Natural killer cell (primary cell): ENCODE results near the gene FAM181A. TPM values are rescaled to one million over a fixed set of nuclear protein-coding genes. Genes with fewer than 3 reads are reported as not detected.

Experiments
- ATAC-seq, 3 donors: fragments of 150-1000 bp in 2 of 3; fragments of 200-7000 bp in 1 of 3; cut with Tn5 transposase; 1 replicate in 1 of 3; 2 replicates in 2 of 3; pipeline ENCODE4 v1.10.0; 2021; ENCODE audit warnings: mild to moderate bottlenecking in 2 of 3, moderate library complexity in 2 of 3
- DNase-seq, 2 donors: peaks; one replicate each; pipeline versions ENCODE4 v3.0.0 to v3.0.0-alpha.2; 2013 to 2021; ENCODE audit warnings: mixed read lengths in 1 of 2
- H3K27ac ChIP-seq: one replicate; pipeline ENCODE4 v1.5.1; 2013; ENCODE audit warnings: mild to moderate bottlenecking, low read length
- H3K27me3 ChIP-seq: one replicate; pipeline ENCODE4 v1.6.1; 2013; ENCODE audit warnings: low read length; ENCODE audit not compliant: control insufficient read depth, insufficient read depth
- H3K36me3 ChIP-seq: one replicate; pipeline ENCODE4 v1.6.1; 2013; ENCODE audit warnings: low read length; ENCODE audit not compliant: control insufficient read depth, insufficient read depth
- H3K4me1 ChIP-seq: one replicate; pipeline ENCODE4 v1.6.1; 2013; ENCODE audit warnings: low read length; ENCODE audit not compliant: control insufficient read depth, insufficient read depth
- H3K4me3 ChIP-seq: one replicate; pipeline ENCODE4 v1.5.1; 2013; ENCODE audit warnings: low read length
- H3K9me3 ChIP-seq: one replicate; pipeline ENCODE4 v1.6.1; 2013; ENCODE audit warnings: low read length; ENCODE audit not compliant: control insufficient read depth, insufficient read depth
- H3K27ac Mint-ChIP-seq, 2 donors: one replicate each; pipeline ENCODE4 v1.8.0; 2022; ENCODE audit warnings: mild to moderate bottlenecking in 2 of 2, mixed read lengths in 2 of 2, moderate library complexity in 1 of 2
- H3K27me3 Mint-ChIP-seq, 2 donors: one replicate each; pipeline ENCODE4 v1.8.0; 2022; ENCODE audit warnings: low read depth in 2 of 2, mixed read lengths in 2 of 2
- H3K36me3 Mint-ChIP-seq: one replicate; pipeline ENCODE4 v1.8.0; 2022; ENCODE audit warnings: mixed read lengths
- H3K4me1 Mint-ChIP-seq, 2 donors: one replicate each; pipeline ENCODE4 v1.8.0; 2022; ENCODE audit warnings: mixed read lengths in 2 of 2
- H3K4me3 Mint-ChIP-seq: one replicate; pipeline ENCODE4 v1.8.0; 2022; ENCODE audit warnings: mild to moderate bottlenecking, moderate library complexity, mixed read lengths
- H3K9me3 Mint-ChIP-seq, 2 donors: one replicate each; pipeline ENCODE4 v1.8.0; 2022; ENCODE audit warnings: mixed read lengths in 2 of 2
- WGBS: methylation state at CpG from one replicate; pipeline ENCODE4 v1.1.7; 2013; ENCODE audit warnings: missing lambda C conversion rate; ENCODE audit not compliant: insufficient coverage; 5-methylcytosine and 5-hydroxymethylcytosine counted together
- intact Hi-C: fragments of 100-400 bp; cut with micrococcal nuclease; formaldehyde crosslinking; loops from one replicate; pipeline ENCODE4 v1.14.2; 2022
- total RNA-seq, 4 donors: library from RNA; stranded (reverse); fragments of 120-200 nt in 1 of 4; gene quantifications; one replicate each; pipeline versions ENCODE4 v1.2.3 to v1.2.4, GENCODE V29; 2013 to 2022
- TF ChIP-seq, protein P1 (sequence below): fragments of 200-600 bp; IDR thresholded peaks from one replicate; pipeline ENCODE4 v1.8.0; 2022; ENCODE audit warnings: antibody characterized with exemption

The FAM181A gene
- total RNA-seq, 3 donors from 2014 or later (not counting 1 experiment from before 2014, with no cell fraction given), result not detected

DNA sequence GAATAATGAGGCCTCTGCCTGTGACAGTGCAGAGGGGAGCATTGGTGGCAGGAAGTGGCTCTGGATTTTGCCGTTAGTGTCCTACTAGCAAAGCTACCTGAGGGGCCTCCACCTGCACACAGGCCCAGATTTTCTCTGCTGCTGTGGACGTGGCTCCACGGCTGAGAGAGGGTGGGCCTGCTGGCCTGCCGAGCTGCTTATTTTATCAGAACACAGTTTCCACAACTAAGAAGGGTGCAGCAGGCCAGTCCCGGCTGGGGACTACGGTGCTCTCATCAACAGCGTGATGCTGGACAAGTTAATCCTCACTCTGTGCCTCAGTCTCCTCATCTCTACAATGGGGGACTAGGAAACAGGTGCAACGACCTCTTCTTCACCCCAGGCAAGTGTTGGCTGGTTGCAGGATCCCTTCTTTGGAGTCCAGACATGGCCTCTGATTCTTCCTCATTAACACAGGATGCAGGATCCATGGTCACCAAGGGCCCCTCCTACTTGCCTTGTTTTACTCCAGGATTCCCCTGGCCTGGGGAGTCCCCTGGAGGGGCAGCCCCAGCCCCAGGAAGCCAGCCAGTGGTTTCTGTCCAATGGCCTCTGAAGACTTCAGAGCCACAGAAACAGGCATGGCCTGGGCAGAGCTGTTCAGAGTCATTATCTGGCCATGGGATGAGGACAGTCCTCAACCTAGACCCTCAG, 3.3 kb downstream of the FAM181A start:
- no peaks in the 10 kb centered on the region for H3K9me3 Mint-ChIP-seq
- no peak for DNase-seq
- intact Hi-C loops, result no loop called here
- no peaks in the 10 kb centered on the region for H3K36me3 Mint-ChIP-seq
- Histone ChIP-seq H3K9me3 (no peaks in the 10 kb centered on the region), H3K4me1 (no peaks in the 10 kb centered on the region), H3K27ac (no peak overlapping the region), H3K27me3 (no peaks in the 10 kb centered on the region), H3K4me3 (no peak overlapping the region), H3K36me3 (no peaks in the 10 kb centered on the region)
- H3K4me3 Mint-ChIP-seq, result no peak overlapping the region
- TF ChIP-seq, protein P1, sequence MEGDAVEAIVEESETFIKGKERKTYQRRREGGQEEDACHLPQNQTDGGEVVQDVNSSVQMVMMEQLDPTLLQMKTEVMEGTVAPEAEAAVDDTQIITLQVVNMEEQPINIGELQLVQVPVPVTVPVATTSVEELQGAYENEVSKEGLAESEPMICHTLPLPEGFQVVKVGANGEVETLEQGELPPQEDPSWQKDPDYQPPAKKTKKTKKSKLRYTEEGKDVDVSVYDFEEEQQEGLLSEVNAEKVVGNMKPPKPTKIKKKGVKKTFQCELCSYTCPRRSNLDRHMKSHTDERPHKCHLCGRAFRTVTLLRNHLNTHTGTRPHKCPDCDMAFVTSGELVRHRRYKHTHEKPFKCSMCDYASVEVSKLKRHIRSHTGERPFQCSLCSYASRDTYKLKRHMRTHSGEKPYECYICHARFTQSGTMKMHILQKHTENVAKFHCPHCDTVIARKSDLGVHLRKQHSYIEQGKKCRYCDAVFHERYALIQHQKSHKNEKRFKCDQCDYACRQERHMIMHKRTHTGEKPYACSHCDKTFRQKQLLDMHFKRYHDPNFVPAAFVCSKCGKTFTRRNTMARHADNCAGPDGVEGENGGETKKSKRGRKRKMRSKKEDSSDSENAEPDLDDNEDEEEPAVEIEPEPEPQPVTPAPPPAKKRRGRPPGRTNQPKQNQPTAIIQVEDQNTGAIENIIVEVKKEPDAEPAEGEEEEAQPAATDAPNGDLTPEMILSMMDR, result no peak
- ATAC-seq, result no peak
- 90% methylated on average over 8 of the region's 8 CpGs for WGBS
- H3K4me1 Mint-ChIP-seq, result no peaks in the 10 kb centered on the region
- no peak overlapping the region for H3K27ac Mint-ChIP-seq
- H3K27me3 Mint-ChIP-seq, result no peaks in the 10 kb centered on the region

DNA sequence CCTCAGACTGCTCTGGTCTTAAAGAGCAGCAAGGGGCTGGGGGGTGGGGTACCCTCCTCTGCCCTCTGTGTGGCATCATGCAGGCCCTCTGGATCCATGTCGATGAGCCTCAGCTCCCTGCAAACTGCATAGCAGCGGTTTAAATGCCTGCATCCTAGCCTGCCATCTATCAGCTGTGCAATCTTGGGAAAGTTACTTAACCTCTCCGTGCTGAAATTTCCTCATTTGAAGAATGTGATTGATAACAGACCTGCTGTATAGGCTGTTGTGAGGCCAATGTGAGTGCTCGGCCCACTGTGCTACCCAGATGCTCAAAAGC, 3.8 kb downstream of the FAM181A start:
- Histone ChIP-seq H3K27ac (no peak overlapping the region), H3K9me3 (no peaks in the 10 kb centered on the region), H3K27me3 (no peaks in the 10 kb centered on the region), H3K4me3 (no peak overlapping the region), H3K36me3 (no peaks in the 10 kb centered on the region), H3K4me1 (no peaks in the 10 kb centered on the region)
- ATAC-seq (no peak), DNase-seq (no peak)
- H3K4me3 Mint-ChIP-seq, result no peak overlapping the region
- WGBS, result 92% methylated on average over 4 of the region's 4 CpGs
- intact Hi-C loops, result no loop called here
- H3K27me3 Mint-ChIP-seq, result no peaks in the 10 kb centered on the region
- H3K4me1 Mint-ChIP-seq, result no peaks in the 10 kb centered on the region
- no peaks in the 10 kb centered on the region for H3K36me3 Mint-ChIP-seq
- no peak overlapping the region for H3K27ac Mint-ChIP-seq
- TF ChIP-seq, protein P1, result no peak
- H3K9me3 Mint-ChIP-seq, result no peaks in the 10 kb centered on the region

DNA sequence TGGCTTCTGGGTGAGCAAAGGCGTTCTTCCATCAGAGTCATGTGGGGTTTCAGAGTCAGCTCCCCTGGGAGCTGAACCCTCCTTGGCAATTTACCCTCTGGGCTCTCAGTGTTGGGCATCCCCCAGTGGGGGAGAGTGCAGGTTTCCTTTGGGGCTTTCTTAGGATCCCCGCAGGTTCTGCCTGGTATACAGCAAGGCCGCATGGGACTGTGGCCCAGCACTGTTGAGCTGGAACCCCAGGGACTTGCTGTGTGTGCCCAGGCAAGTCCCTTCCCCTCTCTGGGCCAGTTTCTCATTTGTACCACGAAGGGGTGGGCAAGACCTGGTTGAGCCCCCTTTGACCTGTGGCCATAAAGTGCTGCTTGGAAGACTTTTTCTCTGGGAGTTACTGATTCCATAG, 5.5 kb downstream of the FAM181A start:
- Mint-ChIP-seq H3K4me1 (no peaks in the 10 kb centered on the region), H3K36me3 (no peaks in the 10 kb centered on the region), H3K9me3 (no peaks in the 10 kb centered on the region), H3K4me3 (no peak overlapping the region), H3K27ac (no peak overlapping the region), H3K27me3 (no peaks in the 10 kb centered on the region)
- no peaks in the 10 kb centered on the region for H3K9me3 ChIP-seq
- H3K4me1 ChIP-seq, result no peaks in the 10 kb centered on the region
- no peaks in the 10 kb centered on the region for H3K36me3 ChIP-seq
- intact Hi-C loops, result no loop called here
- 87% methylated on average over 4 of the region's 4 CpGs for WGBS
- no peak overlapping the region for H3K4me3 ChIP-seq
- DNase-seq (no peak), ATAC-seq (no peak)
- TF ChIP-seq, protein P1, result no peak
- H3K27ac ChIP-seq, result no peak overlapping the region
- no peaks in the 10 kb centered on the region for H3K27me3 ChIP-seq

DNA sequence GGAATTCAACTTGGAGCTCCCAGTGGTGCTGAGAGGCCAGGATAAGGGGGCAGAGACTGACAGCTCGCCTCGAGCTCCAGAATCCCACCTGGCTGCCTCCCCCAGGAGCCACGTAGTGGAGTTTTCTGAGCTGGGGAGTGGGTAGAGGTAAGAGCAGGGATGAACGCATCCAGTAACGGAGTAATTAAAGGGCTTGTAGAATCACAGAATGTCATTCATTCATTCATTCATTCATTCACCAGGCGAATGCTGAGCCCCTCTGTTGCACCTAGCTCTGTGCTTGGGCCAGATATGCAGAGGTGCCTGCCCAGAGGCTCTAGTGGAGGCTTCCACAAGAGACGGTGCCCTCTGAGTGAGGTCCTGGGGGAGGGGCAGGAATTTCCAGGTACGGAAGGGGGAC, 8.1 kb downstream of the FAM181A start:
- Mint-ChIP-seq H3K9me3 (no peaks in the 10 kb centered on the region), H3K4me1 (no peaks in the 10 kb centered on the region), H3K4me3 (no peak overlapping the region), H3K36me3 (no peaks in the 10 kb centered on the region), H3K27ac (no peak overlapping the region), H3K27me3 (no peaks in the 10 kb centered on the region)
- H3K36me3 ChIP-seq, result no peaks in the 10 kb centered on the region
- TF ChIP-seq, protein P1, result no peak
- peaks cover 10% of the 10 kb centered on the region for H3K4me1 ChIP-seq
- WGBS, result 98% methylated on average over 7 of the region's 8 CpGs
- ATAC-seq, result no peak
- no peak overlapping the region for H3K4me3 ChIP-seq
- no peak overlapping the region for H3K27ac ChIP-seq
- intact Hi-C loops, result no loop called here
- H3K27me3 ChIP-seq, result no peaks in the 10 kb centered on the region
- DNase-seq, result no peak
- no peaks in the 10 kb centered on the region for H3K9me3 ChIP-seq
